Upper lobe of left lung (tissue), 6 donors: Measurements from ENCODE around the gene HDAC2. TPM values are rescaled to one million over a fixed set of nuclear protein-coding genes. Genes with fewer than 3 reads are reported as not detected.
A peak's percentile ranks its signal among the peaks of the same experiment; 100 is the strongest.

ENCODE experiments used
- ATAC-seq, 2 donors: fragments of 200-7000 bp; cut with Tn5 transposase; one replicate each; pipeline ENCODE4 v1.9.1; 2022; ENCODE audit warnings: mild to moderate bottlenecking in 2 of 2, moderate library complexity in 2 of 2; ENCODE audit not compliant: low FRiP score in 2 of 2
- DNase-seq, 2 donors: peaks; one replicate each; pipeline ENCODE4 v3.0.0-alpha.2; 2019 to 2020
- H3K27ac ChIP-seq, 4 donors: fragments of 200-600 bp; sonication (generic); one replicate each; pipeline ENCODE4 v1.5.1; 2016 to 2019
- H3K27me3 ChIP-seq, 4 donors: fragments of 200-600 bp; sonication (generic); one replicate each; pipeline ENCODE4 v1.5.1; 2017 to 2019
- H3K36me3 ChIP-seq, 4 donors: fragments of 200-600 bp; sonication (generic); one replicate each; pipeline ENCODE4 v1.5.1; 2016 to 2019
- H3K4me1 ChIP-seq, 4 donors: fragments of 200-600 bp; sonication (generic); one replicate each; pipeline ENCODE4 v1.5.1; 2018 to 2019
- H3K4me3 ChIP-seq, 4 donors: fragments of 200-600 bp; sonication (generic); one replicate each; pipeline ENCODE4 v1.5.1; 2017 to 2019; ENCODE audit warnings: mild to moderate bottlenecking in 2 of 4, moderate library complexity in 1 of 4
- H3K9me3 ChIP-seq, 4 donors: fragments of 200-600 bp; sonication (generic); one replicate each; pipeline ENCODE4 v1.5.1; 2018 to 2019
- EP300 ChIP-seq, 4 donors: sonication (generic); formaldehyde crosslinking; IDR thresholded peaks; one replicate each; pipeline ENCODE4 v1.5.1; 2017; ENCODE audit warnings: antibody characterized with exemption in 4 of 4, control low read depth in 2 of 4
- POLR2A ChIP-seq, 4 donors: fragments of 450-650 bp; IDR thresholded peaks; one replicate each; pipeline ENCODE4 v1.5.1; 2016 to 2017; ENCODE audit warnings: antibody characterized with exemption in 4 of 4, mild to moderate bottlenecking in 2 of 4
- POLR2AphosphoS5 ChIP-seq, 2 donors: sonication (generic); formaldehyde crosslinking; IDR thresholded peaks; one replicate each; pipeline ENCODE4 v1.5.1; 2017; ENCODE audit warnings: antibody characterized with exemption in 2 of 2
- WGBS, 2 donors: methylation state at CpG; one replicate each; pipeline ENCODE4 v1.1.5; 2017 to 2018; 5-methylcytosine and 5-hydroxymethylcytosine counted together
- total RNA-seq, 6 donors: library from RNA; depleted of rRNA in 4 of 6; stranded (reverse); fragments of >200 nt in 4 of 6; gene quantifications; one replicate each; pipeline versions ENCODE4 v1.1.0 to v1.2.1, GENCODE V29; 2016 to 2021
- TF ChIP-seq, protein P1 (sequence below), 6 experiments: fragments of 450-650 bp in 4 of 6; fragments of 200-600 bp in 2 of 6; sonication (generic) in 2 of 6; IDR thresholded peaks; one replicate each; pipeline ENCODE4 v1.5.1; 2016 to 2019; ENCODE audit warnings: antibody characterized with exemption in 6 of 6
- donor health status: DM: no; HTN: no; CAD: no; lungs with moderate emphysema.
- donor health status: DM: no; HTN: yes; CAD: no; lungs with severe emphysema.

Gene HDAC2
- total RNA-seq, 6 donors from 2014 or later, result 19.9 to 125 (median 44.0) TPM

DNA sequence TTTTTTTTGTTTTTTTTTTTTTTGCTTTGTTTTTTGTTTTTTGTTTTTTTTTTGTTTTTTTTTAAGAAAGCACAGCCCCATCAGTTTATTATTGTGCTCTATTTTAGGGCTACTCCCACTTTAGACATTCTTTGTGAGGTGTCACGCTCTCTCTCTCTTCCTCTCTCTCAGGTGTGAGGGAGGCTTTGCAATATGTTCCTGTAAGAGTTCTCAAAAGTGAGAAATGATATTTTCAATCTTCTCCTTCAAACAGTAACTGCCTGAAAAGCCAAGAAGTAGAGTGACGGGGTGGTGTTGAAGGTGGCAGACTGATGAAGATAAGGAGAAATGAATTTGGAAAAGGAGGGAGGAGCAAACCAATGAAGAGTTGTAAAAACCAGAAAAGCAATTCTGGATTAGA lies 28.3 kb upstream of the HDAC2 start:
- Histone ChIP-seq H3K27ac (no peak overlapping the region), H3K27me3 (no peaks in the 10 kb centered on the region), H3K36me3 (no peaks in the 10 kb centered on the region), H3K9me3 (no peaks in the 10 kb centered on the region), H3K4me1 (peaks cover 0 to 6% (median 2%) of the 10 kb centered on the region in 4 donors), H3K4me3 (no peak overlapping the region)
- 84 to 92% methylated on average over 2 of the region's 2 CpGs for WGBS, 2 donors
- ATAC-seq (no peak), DNase-seq (no peak)
- TF ChIP-seq, protein P1, sequence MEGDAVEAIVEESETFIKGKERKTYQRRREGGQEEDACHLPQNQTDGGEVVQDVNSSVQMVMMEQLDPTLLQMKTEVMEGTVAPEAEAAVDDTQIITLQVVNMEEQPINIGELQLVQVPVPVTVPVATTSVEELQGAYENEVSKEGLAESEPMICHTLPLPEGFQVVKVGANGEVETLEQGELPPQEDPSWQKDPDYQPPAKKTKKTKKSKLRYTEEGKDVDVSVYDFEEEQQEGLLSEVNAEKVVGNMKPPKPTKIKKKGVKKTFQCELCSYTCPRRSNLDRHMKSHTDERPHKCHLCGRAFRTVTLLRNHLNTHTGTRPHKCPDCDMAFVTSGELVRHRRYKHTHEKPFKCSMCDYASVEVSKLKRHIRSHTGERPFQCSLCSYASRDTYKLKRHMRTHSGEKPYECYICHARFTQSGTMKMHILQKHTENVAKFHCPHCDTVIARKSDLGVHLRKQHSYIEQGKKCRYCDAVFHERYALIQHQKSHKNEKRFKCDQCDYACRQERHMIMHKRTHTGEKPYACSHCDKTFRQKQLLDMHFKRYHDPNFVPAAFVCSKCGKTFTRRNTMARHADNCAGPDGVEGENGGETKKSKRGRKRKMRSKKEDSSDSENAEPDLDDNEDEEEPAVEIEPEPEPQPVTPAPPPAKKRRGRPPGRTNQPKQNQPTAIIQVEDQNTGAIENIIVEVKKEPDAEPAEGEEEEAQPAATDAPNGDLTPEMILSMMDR (IDR thresholded peaks at IDR 0.05), result no peak
- TF ChIP-seq POLR2AphosphoS5 (IDR thresholded peaks at IDR 0.05), result no peak
- TF ChIP-seq POLR2A (IDR thresholded peaks at IDR 0.05), result no peak
- no peak for TF ChIP-seq EP300 (IDR thresholded peaks at IDR 0.05)

DNA sequence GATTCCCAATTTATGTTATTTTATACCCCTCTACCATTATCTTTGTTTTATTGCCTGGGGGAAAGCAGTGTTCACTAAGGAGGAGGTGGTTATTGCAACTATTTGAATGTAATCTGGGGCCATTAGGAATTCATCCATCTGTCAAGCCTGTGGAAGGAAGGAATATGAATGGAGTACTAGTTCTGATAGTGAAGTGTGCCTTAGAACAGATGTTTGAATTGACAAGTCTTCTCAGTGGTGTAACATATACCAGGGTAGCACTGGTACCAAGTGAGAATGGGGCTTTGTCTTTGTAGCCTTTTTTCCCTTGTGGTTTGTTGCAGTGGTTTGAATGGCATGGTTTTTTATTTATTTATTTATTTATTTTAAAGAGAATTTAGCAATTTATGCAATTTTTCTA lies 27.9 kb upstream of the HDAC2 start:
- no peak for DNase-seq
- H3K4me1 ChIP-seq, result peaks cover 0 to 6% (median 2%) of the 10 kb centered on the region in 4 donors
- H3K36me3 ChIP-seq, result no peaks in the 10 kb centered on the region

DNA sequence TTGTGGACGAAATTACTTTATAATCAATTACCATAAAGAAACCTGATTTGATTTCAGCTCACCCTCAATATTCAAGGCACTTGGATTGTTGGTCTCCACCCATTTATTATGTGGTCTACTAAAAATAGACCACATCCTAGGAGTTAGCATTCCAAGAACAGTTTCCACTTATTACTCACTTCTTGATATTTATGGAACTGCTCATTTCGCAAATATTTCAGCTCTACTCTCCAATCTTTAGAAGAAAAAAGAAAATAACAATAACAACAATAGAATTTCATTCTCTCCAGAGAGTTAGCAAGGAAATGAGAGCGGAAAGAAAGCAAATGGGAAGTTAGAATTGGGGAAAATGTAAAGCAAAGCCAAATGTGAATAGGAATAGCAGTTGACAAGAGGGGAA lies 26.2 kb upstream of the HDAC2 start:
- ATAC-seq (peak in 1 of 2 donors; percentile 63), DNase-seq (no peak)

More for the DNA sequence above, 27.9 kb upstream of the HDAC2 start:
- ATAC-seq, result no peak
- Histone ChIP-seq H3K4me3 (no peak overlapping the region), H3K9me3 (no peaks in the 10 kb centered on the region), H3K27me3 (no peaks in the 10 kb centered on the region), H3K27ac (no peak overlapping the region)
- TF ChIP-seq EP300 (IDR thresholded peaks at IDR 0.05) (no peak), POLR2AphosphoS5 (IDR thresholded peaks at IDR 0.05) (no peak), POLR2A (IDR thresholded peaks at IDR 0.05) (no peak)
- TF ChIP-seq, protein P1 (IDR thresholded peaks at IDR 0.05), result no peak

DNA sequence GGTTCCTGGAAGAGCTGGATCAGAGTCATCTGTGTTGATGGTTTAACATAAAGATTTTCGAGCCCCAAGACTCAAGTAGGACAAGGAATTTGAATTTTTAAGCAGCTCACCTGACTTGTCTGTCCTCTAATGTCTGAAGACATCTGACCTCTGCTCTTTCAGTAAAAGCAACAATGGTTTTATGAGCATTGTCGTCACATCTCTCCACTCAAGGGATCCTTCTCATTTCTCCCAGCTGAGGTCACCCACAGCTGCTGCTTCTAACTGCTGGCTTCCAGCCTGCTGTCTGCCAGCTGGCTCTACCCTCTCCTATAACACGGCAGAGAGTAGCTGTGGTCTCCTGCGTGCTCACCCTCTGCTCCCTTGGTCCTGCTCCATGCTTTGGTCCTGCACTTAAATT lies 24.7 kb upstream of the HDAC2 start:
- Histone ChIP-seq H3K27ac (no peak overlapping the region), H3K27me3 (no peaks in the 10 kb centered on the region), H3K36me3 (no peaks in the 10 kb centered on the region), H3K9me3 (no peaks in the 10 kb centered on the region), H3K4me1 (peaks cover 0 to 6% (median 2%) of the 10 kb centered on the region in 4 donors), H3K4me3 (no peak overlapping the region)
- DNase-seq (peak in 1 of 2 donors; percentile 26), ATAC-seq (peak; percentile 79 to 85)
- 24 to 29% methylated on average over 4 of the region's 4 CpGs for WGBS, 2 donors
- TF ChIP-seq, protein P1 (IDR thresholded peaks at IDR 0.05), result no peak
- TF ChIP-seq EP300 (IDR thresholded peaks at IDR 0.05), result peak in 1 of 4 donors; percentile 47
- TF ChIP-seq POLR2AphosphoS5 (IDR thresholded peaks at IDR 0.05), result peak; percentile 19 to 29
- no peak for TF ChIP-seq POLR2A (IDR thresholded peaks at IDR 0.05)

More for the DNA sequence above, 26.2 kb upstream of the HDAC2 start:
- WGBS, 2 donors, result 78 to 83% methylated on average over 3 of the region's 3 CpGs
- no peak overlapping the region for H3K4me3 ChIP-seq
- TF ChIP-seq POLR2A (IDR thresholded peaks at IDR 0.05), result no peak
- TF ChIP-seq, protein P1 (IDR thresholded peaks at IDR 0.05), result no peak
- TF ChIP-seq EP300 (IDR thresholded peaks at IDR 0.05), result no peak
- no peak for TF ChIP-seq POLR2AphosphoS5 (IDR thresholded peaks at IDR 0.05)
- H3K9me3 ChIP-seq, result no peaks in the 10 kb centered on the region
- no peaks in the 10 kb centered on the region for H3K27me3 ChIP-seq
- H3K36me3 ChIP-seq, result no peaks in the 10 kb centered on the region
- H3K4me1 ChIP-seq, result peaks cover 0 to 6% (median 2%) of the 10 kb centered on the region in 4 donors
- no peak overlapping the region for H3K27ac ChIP-seq

DNA sequence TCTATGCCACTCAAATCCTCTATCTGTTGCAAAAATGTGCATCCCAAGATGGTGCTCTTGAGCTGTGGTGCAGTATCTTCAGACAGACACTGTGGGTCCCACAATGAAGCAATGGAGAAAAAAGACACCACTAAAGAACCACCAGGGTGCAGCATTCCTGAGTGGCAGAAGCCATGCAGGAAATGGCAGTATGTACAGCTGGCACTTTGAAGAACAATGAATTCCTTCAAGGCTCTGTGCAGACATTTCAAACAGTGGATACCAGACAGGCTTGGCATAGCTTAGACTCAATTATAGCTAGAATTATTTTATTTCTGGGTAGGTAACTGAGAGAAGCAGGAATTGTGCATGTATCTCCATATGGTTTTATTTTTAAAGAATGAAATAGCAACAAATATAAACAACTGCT lies 24.0 kb upstream of the HDAC2 start:
- ATAC-seq, result peak; percentile 69 to 80
- Histone ChIP-seq H3K36me3 (no peaks in the 10 kb centered on the region), H3K27me3 (no peaks in the 10 kb centered on the region), H3K4me3 (no peak overlapping the region), H3K4me1 (peaks cover 0 to 6% (median 2%) of the 10 kb centered on the region in 4 donors), H3K27ac (no peak overlapping the region), H3K9me3 (no peaks in the 10 kb centered on the region)
- DNase-seq, result peak in 1 of 2 donors; percentile 26
- TF ChIP-seq, protein P1 (IDR thresholded peaks at IDR 0.05), result peak in 5 of 6 experiments; percentile 18 to 50 (median 37)
- no peak for TF ChIP-seq EP300 (IDR thresholded peaks at IDR 0.05)
